ENCODE measurements around the gene RMI1.
A peak's percentile ranks its signal among the peaks of the same experiment; 100 is the strongest.

The RMI1 gene

DNA sequence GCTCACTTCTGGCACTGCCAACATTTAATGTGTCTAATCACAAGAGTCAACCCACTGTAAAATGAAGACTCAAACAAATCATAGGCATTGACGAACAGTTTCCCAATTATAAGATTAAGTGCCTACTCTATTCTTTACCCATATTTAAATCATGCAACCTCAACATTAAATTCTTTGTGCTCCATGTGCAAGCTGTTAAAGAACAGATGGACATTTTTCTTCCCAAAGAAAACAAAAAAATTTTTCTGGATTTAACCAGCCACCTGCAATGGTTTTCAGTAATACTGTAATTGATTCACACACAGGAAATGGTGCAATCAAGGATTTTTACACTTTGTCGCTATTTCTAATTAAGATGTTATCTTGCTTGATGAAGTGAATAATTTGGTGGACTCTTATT is 4.2 kb upstream of the RMI1 start:
- Mint-ChIP-seq H3K27me3 (no peaks in the 10 kb centered on the region), H3K9me3 (no peaks in the 10 kb centered on the region), H3K4me1 (peaks cover 66% of the 10 kb centered on the region), H3K4me3 (peak overlapping the region; percentile 55), H3K36me3 (ENCODE audit: insufficient read depth) (peaks cover 95% of the 10 kb centered on the region), H3K27ac (ENCODE audit: low read depth) (no peak overlapping the region)
- ATAC-seq (replicated peaks; ENCODE audit: extremely low read depth, poor library complexity, severe bottlenecking): no peak
- DNase-seq (ENCODE audit: low spot score in 2 of 2): no peak

DNA sequence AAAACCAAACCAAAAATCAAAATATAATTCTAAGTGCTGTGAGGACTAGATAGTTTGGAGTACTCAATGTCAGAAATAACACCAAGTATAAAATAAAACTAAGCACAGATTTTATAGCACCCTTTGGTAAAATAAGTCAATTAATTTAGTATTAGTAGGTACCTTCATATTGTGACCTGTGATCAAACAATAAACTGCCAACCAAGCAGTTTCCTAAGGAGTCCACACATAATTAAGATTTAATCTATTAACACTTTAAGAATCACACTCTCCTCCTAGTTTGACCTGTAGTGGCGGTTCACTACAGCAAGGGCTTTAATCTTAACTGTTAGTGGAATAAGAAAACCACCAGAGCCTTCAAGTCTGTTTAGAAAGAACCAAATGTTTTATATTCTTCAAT is 3.4 kb upstream of the RMI1 start:
- no peaks in the 10 kb centered on the region for H3K9me3 Mint-ChIP-seq
- peak overlapping the region; percentile 99 for H3K4me3 Mint-ChIP-seq
- H3K27ac Mint-ChIP-seq (ENCODE audit: low read depth): no peak overlapping the region
- H3K27me3 Mint-ChIP-seq: no peaks in the 10 kb centered on the region
- no peak for ATAC-seq (replicated peaks; ENCODE audit: extremely low read depth, poor library complexity, severe bottlenecking)
- no peak for DNase-seq (ENCODE audit: low spot score in 2 of 2)
- H3K36me3 Mint-ChIP-seq (ENCODE audit: insufficient read depth): peaks cover 90% of the 10 kb centered on the region
- peaks cover 62% of the 10 kb centered on the region for H3K4me1 Mint-ChIP-seq

GRCh38 chr9:83978992-83979811 is 1.4 kb upstream of the RMI1 start:
- H3K4me3 Mint-ChIP-seq: peak overlapping the region; percentile 99
- peak overlapping the region; percentile 100 for H3K27ac Mint-ChIP-seq (ENCODE audit: low read depth)
- DNase-seq (ENCODE audit: low spot score in 2 of 2): peak; percentile 71 to 80
- H3K9me3 Mint-ChIP-seq: no peaks in the 10 kb centered on the region
- no peaks in the 10 kb centered on the region for H3K27me3 Mint-ChIP-seq
- peaks cover 72% of the 10 kb centered on the region for H3K36me3 Mint-ChIP-seq (ENCODE audit: insufficient read depth)
- ATAC-seq (replicated peaks; ENCODE audit: extremely low read depth, poor library complexity, severe bottlenecking): peak; percentile 57
- H3K4me1 Mint-ChIP-seq: peaks cover 64% of the 10 kb centered on the region

DNA sequence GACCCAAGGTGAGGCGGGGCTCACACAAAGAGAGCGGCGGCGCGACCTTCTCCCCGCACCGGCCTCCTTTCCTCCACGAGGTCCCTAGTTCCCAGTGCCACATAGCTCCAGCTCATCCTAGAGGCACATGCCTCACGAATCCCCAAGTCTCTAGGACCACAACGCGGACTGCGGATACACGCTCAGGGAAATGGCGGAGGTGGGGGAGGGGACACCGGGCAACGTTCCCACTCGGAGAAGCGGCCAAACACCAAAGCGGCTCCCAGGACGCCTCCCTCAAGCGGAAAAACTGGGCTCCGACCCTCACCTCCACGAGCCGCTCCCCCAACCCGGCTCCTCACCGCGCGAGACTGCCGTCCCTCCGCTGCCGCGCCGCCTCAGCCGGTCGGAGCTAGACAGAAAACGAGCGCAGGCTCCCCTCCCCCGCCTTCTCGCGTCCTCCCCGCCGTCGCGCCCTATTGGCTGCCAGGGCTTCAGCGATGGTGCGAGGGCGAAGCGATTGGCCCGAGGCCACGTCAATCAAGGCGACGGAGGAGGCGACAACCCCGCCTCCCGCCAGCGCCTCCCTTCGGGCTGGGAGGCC is 702 bp upstream of the RMI1 start, which contains the start of gene HNRNPK:
Gene HNRNPK (minus strand): TSS at position 404 of the 583 bp plus-strand sequence. CDS start 1,963 bp downstream, outside the sequence.
- H3K27me3 Mint-ChIP-seq: no peaks in the 10 kb centered on the region
- H3K4me3 Mint-ChIP-seq: peak within 1 kb of the TSS; percentile 99
- H3K9me3 Mint-ChIP-seq: no peaks in the 10 kb centered on the region
- ATAC-seq (replicated peaks; ENCODE audit: extremely low read depth, poor library complexity, severe bottlenecking): peak; percentile 84
- DNase-seq (ENCODE audit: low spot score in 2 of 2): peak; percentile 99 to 100
- peak within 1 kb of the TSS; percentile 100 for H3K27ac Mint-ChIP-seq (ENCODE audit: low read depth)
- H3K36me3 Mint-ChIP-seq (ENCODE audit: insufficient read depth): peaks cover 65% of the 10 kb centered on the region
- H3K4me1 Mint-ChIP-seq: peaks cover 57% of the 10 kb centered on the region

- peaks cover 51% of the 10 kb centered on the region for H3K36me3 Mint-ChIP-seq (ENCODE audit: insufficient read depth)
- H3K4me1 Mint-ChIP-seq: peaks cover 43% of the 10 kb centered on the region
- no peak for DNase-seq (ENCODE audit: low spot score in 2 of 2)
- no peak for ATAC-seq (replicated peaks; ENCODE audit: extremely low read depth, poor library complexity, severe bottlenecking)
- peak overlapping the region; percentile 99 for H3K4me3 Mint-ChIP-seq
- H3K27ac Mint-ChIP-seq (ENCODE audit: low read depth): peak overlapping the region; percentile 100
- no peaks in the 10 kb centered on the region for H3K27me3 Mint-ChIP-seq
- H3K9me3 Mint-ChIP-seq: no peaks in the 10 kb centered on the region
Measured at GRCh38 chr9:83981126-83981871, 694 bp downstream of the RMI1 start.

- H3K4me1 Mint-ChIP-seq: peaks cover 28% of the 10 kb centered on the region
- ATAC-seq (replicated peaks; ENCODE audit: extremely low read depth, poor library complexity, severe bottlenecking): no peak
Measured at GRCh38 chr9:83986195-83986594, 5.6 kb downstream of the RMI1 start.

DNA sequence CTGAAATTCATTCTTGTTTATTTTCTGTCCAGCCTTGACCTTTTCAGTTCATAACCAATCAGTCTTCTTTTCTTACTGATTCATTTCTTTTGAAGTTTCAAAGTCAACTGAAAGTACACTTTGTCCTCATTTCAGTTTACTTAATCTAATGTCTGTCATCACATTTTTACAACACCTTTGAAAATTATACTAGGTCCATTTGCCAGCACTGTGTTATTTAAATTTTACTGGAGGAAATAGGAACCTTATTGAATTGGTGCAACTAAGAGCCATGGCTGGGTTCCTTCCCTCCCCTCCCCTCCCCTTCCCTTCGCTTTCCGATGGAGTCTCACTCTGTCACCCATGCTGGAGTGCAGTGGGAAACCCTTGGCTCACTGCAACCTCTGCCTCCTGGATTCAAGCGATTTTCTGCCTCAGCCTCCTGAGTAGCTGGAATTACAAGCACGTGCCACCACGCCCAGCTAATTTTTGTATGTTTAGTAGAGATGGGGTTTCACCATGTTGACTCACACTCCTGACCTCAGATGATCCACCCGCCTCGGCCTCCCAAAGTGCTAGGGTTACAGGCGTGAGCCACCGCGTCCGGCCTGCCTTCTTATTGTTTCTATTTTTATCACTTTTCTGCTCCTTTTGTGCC is 6.3 kb downstream of the RMI1 start:
- no peaks in the 10 kb centered on the region for H3K27me3 Mint-ChIP-seq
- ATAC-seq (replicated peaks; ENCODE audit: extremely low read depth, poor library complexity, severe bottlenecking) (no peak), DNase-seq (ENCODE audit: low spot score in 2 of 2) (no peak)
- H3K27ac Mint-ChIP-seq (ENCODE audit: low read depth): peak overlapping the region; percentile 17
- H3K4me1 Mint-ChIP-seq: peaks cover 23% of the 10 kb centered on the region
- no peak overlapping the region for H3K4me3 Mint-ChIP-seq
- H3K9me3 Mint-ChIP-seq: no peaks in the 10 kb centered on the region
- H3K36me3 Mint-ChIP-seq (ENCODE audit: insufficient read depth): peaks cover 2% of the 10 kb centered on the region

More at GRCh38 chr9:83986195-83986594, 5.6 kb downstream of the RMI1 start:
- no peaks in the 10 kb centered on the region for H3K27me3 Mint-ChIP-seq
- no peak for DNase-seq (ENCODE audit: low spot score in 2 of 2)
- H3K9me3 Mint-ChIP-seq: no peaks in the 10 kb centered on the region
- H3K4me3 Mint-ChIP-seq: no peak overlapping the region
- peaks cover 7% of the 10 kb centered on the region for H3K36me3 Mint-ChIP-seq (ENCODE audit: insufficient read depth)
- no peak overlapping the region for H3K27ac Mint-ChIP-seq (ENCODE audit: low read depth)

- H3K4me3 Mint-ChIP-seq: no peak overlapping the region
- DNase-seq (ENCODE audit: low spot score in 2 of 2) (no peak), ATAC-seq (replicated peaks; ENCODE audit: extremely low read depth, poor library complexity, severe bottlenecking) (no peak)
- peaks cover 21% of the 10 kb centered on the region for H3K4me1 Mint-ChIP-seq
- H3K9me3 Mint-ChIP-seq: no peaks in the 10 kb centered on the region
- H3K27me3 Mint-ChIP-seq: no peaks in the 10 kb centered on the region
- H3K36me3 Mint-ChIP-seq (ENCODE audit: insufficient read depth): peaks cover 2% of the 10 kb centered on the region
- H3K27ac Mint-ChIP-seq (ENCODE audit: low read depth): peak overlapping the region; percentile 17
Measured at GRCh38 chr9:83987402-83987791, 6.8 kb downstream of the RMI1 start.

GRCh38 chr9:83988411-83988810 is 7.8 kb downstream of the RMI1 start:
- ATAC-seq (replicated peaks; ENCODE audit: extremely low read depth, poor library complexity, severe bottlenecking): no peak
- Mint-ChIP-seq H3K27ac (ENCODE audit: low read depth) (no peak overlapping the region), H3K36me3 (ENCODE audit: insufficient read depth) (peaks cover 2% of the 10 kb centered on the region), H3K4me3 (no peak overlapping the region), H3K27me3 (no peaks in the 10 kb centered on the region), H3K4me1 (peaks cover 14% of the 10 kb centered on the region), H3K9me3 (no peaks in the 10 kb centered on the region)
- DNase-seq (ENCODE audit: low spot score in 2 of 2): no peak

GRCh38 chr9:83991355-83991754 is 10.8 kb downstream of the RMI1 start:
- H3K27me3 Mint-ChIP-seq: no peaks in the 10 kb centered on the region
- H3K4me3 Mint-ChIP-seq: no peak overlapping the region
- H3K4me1 Mint-ChIP-seq: peaks cover 14% of the 10 kb centered on the region
- H3K9me3 Mint-ChIP-seq: no peaks in the 10 kb centered on the region
- DNase-seq (ENCODE audit: low spot score in 2 of 2) (no peak), ATAC-seq (replicated peaks; ENCODE audit: extremely low read depth, poor library complexity, severe bottlenecking) (no peak)
- H3K27ac Mint-ChIP-seq (ENCODE audit: low read depth): no peak overlapping the region
- peaks cover 2% of the 10 kb centered on the region for H3K36me3 Mint-ChIP-seq (ENCODE audit: insufficient read depth)

- no peaks in the 10 kb centered on the region for H3K9me3 Mint-ChIP-seq
- no peak overlapping the region for H3K27ac Mint-ChIP-seq (ENCODE audit: low read depth)
- H3K36me3 Mint-ChIP-seq (ENCODE audit: insufficient read depth): peaks cover 4% of the 10 kb centered on the region
- no peaks in the 10 kb centered on the region for H3K27me3 Mint-ChIP-seq
- peaks cover 5% of the 10 kb centered on the region for H3K4me1 Mint-ChIP-seq
- H3K4me3 Mint-ChIP-seq: no peak overlapping the region
- DNase-seq (ENCODE audit: low spot score in 2 of 2): no peak
- no peak for ATAC-seq (replicated peaks; ENCODE audit: extremely low read depth, poor library complexity, severe bottlenecking)
Measured at GRCh38 chr9:83992407-83992806, 11.8 kb downstream of the RMI1 start.

GRCh38 chr9:83992901-83993300 is 12.3 kb downstream of the RMI1 start:
- Mint-ChIP-seq H3K4me3 (no peak overlapping the region), H3K9me3 (no peaks in the 10 kb centered on the region), H3K36me3 (ENCODE audit: insufficient read depth) (peaks cover 2% of the 10 kb centered on the region), H3K27me3 (no peaks in the 10 kb centered on the region), H3K27ac (ENCODE audit: low read depth) (peak overlapping the region; percentile 2), H3K4me1 (no peaks in the 10 kb centered on the region)
- no peak for DNase-seq (ENCODE audit: low spot score in 2 of 2)
- no peak for ATAC-seq (replicated peaks; ENCODE audit: extremely low read depth, poor library complexity, severe bottlenecking)

Measured in central memory CD8-positive, alpha-beta T cell (primary cell).